Erythroblast (primary cell): ENCODE results near the gene DISC1.

Source experiments
- DNase-seq, 2 experiments: peaks; one replicate each; lab custom pipeline; 2025; lab: John Stamatoyannopoulos, UW
- GATA1 ChIP-seq: IDR thresholded peaks from 2 replicates; pipeline ENCODE4 v1.6.1; 2011; ENCODE audit warnings: low read depth, mild to moderate bottlenecking, control low read depth, low read length, moderate library complexity
- POLR2A ChIP-seq: IDR thresholded peaks from 2 replicates; pipeline ENCODE4 v1.6.1; 2011; ENCODE audit warnings: mild to moderate bottlenecking, low read length

The DISC1 gene

DNA sequence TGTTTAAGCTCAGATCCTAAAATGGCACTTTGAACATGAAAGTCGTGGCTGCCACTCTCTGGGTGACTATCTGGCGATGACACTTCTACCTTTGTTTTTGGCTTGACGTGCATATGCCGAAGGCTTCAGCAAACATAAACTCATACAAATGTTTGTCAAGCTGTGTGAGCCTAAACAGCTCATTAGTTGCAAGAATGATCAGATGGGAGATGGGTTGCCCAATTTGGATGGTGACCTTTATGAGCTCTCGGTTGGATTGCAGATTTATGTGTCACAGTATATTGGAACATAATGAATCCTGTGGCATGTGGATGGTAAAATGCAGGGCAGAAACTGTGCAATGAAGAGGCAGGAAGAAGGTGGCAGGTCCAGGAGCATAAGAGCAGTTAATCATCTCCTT, 229.3 kb downstream of the DISC1 start:
- DNase-seq, result no peak

DNA sequence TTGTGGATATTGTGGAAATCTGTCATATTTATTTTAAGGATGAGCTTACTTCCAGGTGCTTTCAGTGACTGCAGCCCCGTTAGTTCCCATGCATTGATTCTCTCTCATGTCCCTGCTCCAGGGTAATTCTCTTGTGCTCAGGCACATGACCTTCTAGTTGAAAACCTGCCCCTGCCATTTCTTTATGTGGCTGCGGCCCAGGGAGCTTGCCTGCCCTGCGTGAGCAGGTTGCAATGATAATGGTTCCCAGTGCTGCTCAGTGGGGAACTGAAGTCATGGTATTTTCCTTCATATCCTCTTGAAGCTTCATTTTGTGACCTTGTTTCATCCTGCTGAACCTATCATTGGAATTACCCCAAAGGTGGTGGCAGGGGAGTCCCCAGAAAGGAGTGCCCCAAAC, 229.8 kb downstream of the DISC1 start:
- TF ChIP-seq GATA1 (no peak), POLR2A (no peak)
- no peak for DNase-seq

More for the DNA sequence above, 229.3 kb downstream of the DISC1 start:
- no peak for TF ChIP-seq GATA1
- no peak for TF ChIP-seq POLR2A

DNA sequence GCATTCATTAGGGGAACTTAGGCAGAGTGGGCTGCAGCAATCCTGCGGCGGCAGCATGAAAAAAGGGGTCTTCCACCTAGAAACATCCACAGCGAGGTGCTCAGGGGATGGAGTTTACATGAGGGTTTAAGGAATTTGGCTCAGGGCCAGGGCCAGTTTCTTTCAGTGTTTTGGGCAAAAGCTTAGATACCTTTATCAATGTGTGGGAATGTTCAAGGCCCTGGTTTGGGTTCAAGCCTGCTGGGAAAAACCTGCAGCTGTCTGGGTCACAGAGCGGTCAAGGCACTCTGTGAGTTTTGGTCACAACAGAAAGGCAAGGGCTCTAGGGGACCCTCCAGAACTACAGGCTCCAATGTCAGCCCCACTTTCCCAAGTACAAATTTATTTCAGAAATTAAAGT, 230.3 kb downstream of the DISC1 start:
- no peak for DNase-seq
- no peak for TF ChIP-seq GATA1
- no peak for TF ChIP-seq POLR2A

DNA sequence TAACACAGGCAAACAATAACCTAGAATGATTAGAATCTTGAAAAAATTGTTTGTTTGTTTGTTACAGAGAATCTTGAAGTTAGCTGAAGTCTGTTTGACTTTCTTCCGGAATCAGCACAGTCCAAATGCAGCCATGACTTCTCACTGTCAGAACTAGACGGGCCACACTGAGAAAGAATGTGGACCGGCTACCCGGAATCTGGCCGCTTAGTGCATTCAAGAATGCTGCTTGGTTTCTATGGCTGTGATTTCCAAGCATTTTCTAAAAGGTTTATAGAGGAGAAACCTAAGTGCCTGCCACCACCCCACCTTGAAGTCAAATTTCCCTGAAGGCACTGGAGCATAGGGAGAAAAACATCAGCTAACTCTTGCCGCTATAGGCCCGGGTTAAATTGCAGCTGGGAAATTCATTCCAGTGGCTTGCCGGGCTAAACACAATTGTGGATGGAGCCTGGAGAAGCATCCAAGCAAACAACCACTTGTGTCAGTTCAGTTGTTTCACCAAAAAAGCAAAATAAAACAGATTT, 231.1 kb downstream of the DISC1 start:
- no peak for DNase-seq
- no peak for TF ChIP-seq GATA1
- no peak for TF ChIP-seq POLR2A

DNA sequence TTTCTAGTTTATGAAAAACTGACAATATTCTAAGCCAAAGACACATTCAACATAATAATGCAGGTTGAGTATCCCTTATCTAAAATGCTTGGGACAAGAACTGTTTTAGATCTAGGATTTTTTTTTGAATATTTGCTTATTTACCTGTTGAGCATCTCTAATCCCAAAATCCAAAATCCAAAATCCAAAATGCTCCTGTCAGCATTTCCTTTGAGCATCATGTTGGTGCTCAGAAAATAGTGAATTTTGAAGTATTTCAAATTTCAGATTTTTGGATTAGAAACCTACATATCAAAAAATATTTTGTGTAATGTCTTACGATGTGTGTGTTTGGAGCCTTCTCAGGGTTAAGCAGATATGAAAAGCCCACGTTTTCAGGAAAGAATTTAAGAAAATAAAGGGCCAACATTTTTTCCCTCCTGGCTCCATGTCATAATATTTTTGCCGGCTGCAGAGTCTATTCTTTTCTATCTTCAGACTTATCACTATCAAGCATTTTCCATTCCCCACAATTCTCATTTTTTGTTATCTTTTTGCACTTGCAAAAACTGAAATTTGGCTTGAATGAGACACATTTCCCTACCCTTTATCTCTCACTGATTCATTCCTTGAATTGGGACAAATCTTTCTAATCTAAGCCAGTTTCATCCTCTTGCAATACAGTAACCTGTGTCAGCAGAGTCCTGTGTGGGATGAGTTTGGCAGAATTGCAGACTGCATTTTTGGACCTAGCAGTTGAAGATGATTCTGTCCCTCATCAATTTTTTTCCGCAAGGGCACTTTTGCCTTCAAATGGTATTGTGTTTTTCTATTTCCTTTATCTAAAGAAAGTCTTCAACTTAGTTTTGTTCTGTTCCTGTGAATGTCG, 233.9 kb downstream of the DISC1 start:
- TF ChIP-seq POLR2A (no peak), GATA1 (no peak)
- DNase-seq, result no peak

DNA sequence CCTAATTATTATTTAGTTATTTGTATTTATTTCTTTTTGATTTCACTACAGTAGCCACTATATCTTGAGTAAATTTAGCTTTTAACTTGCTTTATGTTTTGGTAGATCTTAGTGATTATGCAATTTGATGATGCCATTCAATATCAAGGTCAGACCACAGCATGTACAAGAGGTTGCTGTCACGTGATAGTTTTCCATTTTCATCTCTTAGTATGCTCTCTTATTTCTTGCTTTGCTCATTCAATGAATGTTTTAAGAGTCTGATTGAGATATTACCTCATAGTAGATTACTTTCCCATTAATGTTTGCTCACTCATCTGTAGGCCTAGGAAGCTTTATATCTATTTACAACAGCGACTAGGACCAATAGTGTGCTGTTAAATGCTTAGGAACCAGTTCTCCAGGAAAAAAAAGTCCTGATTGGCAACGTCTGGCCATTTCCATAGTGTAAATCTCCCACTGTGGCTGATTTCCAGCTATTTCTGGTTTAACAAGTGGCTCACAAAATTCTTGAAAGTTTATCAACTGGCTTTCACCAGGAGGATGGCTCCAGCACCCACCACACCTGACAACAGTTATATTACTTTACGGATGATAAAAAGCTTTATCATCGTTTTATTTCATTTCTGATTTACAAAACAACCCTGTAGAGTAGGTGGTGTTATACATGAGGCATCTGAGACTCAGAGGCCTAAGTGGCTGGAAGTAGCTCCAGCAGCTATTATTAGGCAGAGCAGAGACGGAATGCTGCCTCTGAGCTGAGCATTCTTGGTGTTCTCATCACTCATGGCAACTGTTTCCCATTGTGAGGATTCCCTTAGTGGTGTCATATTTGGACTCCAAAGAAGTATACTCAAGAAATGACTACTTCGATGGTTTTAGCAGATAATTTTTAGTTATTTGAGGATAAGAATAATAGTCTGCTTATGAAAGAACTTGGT, 235.2 kb downstream of the DISC1 start:
- no peak for DNase-seq
- no peak for TF ChIP-seq POLR2A
- no peak for TF ChIP-seq GATA1

DNA sequence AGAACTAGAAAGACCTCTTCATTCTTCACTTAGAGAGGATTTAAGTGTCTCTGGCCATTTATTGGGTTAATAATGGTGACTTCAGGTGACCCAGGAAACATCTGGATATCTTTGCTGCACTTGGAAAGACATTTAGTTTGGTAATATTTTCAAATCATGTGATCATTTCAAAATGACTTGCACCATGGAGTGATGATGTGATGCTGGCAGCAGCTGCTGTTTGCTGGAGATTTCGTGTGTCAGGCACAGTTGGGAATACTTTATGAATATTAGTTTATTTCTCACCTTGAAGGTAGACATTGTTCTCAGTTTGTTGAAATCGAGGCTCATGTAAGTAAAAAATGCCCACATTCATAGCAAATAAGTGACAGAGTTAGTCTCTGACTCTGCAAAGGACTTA, 236.0 kb downstream of the DISC1 start:
- TF ChIP-seq POLR2A, result no peak
- no peak for TF ChIP-seq GATA1
- no peak for DNase-seq

DNA sequence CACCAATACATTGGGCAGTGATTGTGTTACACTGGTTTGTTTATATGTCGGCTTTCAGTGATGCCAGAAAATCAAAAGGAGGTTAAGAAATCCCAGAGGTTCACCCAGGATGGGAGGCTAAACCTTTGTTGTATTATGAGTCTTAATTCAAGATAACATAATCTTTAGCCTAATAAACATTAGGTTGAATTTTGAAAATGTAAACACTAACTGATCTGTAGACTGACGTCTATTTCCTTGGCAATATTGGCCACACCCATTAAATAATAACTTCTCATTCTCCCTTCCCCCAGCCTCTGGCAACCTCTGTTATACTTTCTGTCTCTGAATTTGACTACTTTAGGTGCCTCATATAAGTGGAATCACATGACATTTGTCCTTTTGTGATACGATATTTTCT, 238.7 kb downstream of the DISC1 start:
- TF ChIP-seq GATA1, result no peak
- TF ChIP-seq POLR2A, result no peak
- DNase-seq, result no peak

DNA sequence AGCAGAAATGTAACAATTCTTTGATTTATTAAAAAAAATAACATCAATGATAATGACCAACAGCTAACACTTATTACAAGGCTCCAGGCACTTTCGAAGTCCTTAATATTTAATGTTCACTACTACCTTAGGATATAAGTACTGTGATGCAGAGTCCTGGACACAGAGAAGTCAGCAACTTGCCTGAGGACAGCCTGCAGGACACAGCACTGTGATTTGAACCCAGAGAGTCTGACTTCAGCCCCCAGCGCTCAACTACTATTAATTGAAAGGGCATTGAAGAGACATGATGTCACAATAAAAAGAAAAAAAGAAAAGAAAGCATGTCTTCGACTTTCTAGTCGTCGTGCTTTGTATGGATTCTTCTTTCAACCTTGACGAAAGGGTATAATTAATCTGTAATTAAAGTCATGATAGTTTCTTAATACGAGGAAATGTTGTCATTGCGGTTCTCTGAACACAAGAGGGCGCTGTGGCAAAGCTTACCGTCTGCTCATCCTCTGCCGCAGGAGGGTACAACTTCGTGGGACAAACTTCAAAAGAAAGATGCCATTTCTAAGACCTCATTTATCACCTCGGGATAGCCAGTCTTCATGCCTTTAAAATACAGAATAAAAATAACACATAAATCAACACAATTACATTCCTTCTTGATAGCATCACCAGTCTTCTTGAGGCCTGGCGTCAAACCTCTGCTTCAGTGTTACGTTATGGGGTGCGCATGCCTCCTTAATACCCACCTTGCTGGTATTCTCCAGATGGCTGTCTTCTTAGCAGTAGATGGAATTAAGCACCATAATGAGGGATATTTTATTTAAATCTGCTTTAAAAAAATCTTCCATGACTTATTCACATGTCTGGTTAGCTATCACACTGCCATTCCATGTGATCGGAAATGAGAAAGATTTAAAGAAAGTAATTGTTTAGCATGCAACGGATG, 240.1 kb downstream of the DISC1 start:
- no peak for TF ChIP-seq GATA1
- TF ChIP-seq POLR2A, result no peak
- peak; percentile 46 to 69 for DNase-seq

DNA sequence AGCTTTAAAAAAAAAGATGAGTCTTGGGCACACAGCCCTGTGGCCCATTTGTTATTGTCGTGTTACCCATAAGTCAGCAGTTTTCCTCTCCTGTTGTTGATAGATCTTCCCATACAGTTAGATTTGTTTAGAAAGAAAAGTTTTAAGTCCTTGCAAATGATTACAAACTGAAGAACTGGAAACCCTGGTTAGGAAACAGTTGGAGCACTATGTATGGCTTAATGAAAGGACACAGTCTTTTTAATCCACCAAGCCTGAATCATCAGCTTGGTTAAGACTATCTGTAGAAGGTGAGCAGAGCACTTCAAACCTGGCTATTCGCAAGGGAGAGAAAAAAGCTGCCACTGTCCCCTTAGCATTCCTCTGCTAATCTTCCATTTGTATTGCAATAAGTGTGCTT, 241.0 kb downstream of the DISC1 start:
- no peak for DNase-seq
- TF ChIP-seq GATA1 (no peak), POLR2A (no peak)

DNA sequence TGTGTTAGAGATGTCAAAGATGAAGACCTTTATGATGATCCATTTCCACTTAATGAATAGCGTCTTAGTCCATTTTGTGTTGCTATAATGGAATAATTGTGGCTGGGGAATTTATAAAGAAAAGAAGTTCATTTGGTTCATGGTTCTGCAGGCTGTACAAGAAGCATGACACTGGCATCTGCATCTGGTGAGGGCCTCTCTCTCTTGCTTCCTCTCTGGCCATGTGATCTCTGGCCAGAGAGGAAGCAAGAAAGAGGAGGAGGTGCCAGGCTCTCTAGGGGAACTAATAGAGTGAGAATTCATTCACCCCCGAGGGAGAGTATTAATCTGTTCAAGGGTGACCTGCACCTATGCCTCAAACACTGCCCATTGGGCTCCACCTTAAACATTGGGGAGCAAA, 242.8 kb downstream of the DISC1 start:
- no peak for DNase-seq
- TF ChIP-seq GATA1 (no peak), POLR2A (no peak)

DNA sequence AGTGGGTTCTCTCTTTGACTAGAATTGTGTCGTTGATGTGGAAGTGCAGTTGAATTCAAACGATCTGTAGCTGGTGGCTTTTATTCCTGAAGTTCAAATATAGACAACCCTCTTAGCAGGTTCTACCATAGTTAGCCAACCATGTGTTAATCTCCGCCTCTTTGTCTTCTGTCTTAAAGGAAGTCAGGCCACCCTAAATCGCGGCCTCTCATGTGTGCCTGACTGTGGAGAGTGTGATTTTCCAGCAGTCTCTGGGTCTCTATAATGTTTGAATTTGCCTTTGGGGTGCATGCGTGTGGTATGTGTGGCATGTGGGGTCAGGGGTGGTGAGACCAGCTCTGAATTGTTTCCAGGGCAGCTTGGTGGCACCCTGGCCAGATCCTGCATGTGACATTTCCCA, 244.9 kb downstream of the DISC1 start:
- TF ChIP-seq GATA1 (no peak), POLR2A (no peak)

DNA sequence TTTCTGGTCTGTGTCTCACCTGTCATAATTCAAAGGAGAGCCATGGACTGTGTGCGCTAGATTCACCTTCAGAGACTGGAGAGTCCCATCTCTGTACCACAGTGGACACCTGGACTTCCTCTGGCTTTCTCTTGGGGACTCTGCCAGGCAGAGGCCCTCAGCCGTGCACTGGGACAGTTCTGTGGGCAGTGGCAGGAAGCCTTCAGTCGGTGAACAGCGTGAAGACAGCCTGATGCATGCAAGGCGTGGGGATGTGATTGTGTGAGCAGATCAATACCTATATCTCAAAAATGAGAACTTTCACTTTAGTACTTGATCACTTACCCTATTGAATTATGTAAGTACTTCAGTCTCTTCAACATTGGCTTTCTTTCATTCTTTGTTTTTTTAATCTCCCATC, 245.3 kb downstream of the DISC1 start:
- no peak for DNase-seq
- TF ChIP-seq GATA1, result no peak
- TF ChIP-seq POLR2A, result no peak

More for the DNA sequence above, 244.9 kb downstream of the DISC1 start:
- DNase-seq, result no peak
